Fibroblast of mammary gland (primary cell): ENCODE measurements around the gene BEST3.
A peak's percentile ranks its signal among the peaks of the same experiment; 100 is the strongest.
"Not testable (repeated sequence)": the region's sequence is repeated elsewhere in the genome, so short reads cannot be mapped to it uniquely, and the experiment has no call there.

Source experiments
- DNase-seq: peaks from one replicate; pipeline ENCODE4 v3.0.0-alpha.2; 2010; ENCODE audit warnings: low read depth
- H3K4me3 ChIP-seq: 2 replicates; pipeline ENCODE4 v1.5.1; 2011; ENCODE audit warnings: low read depth, mild to moderate bottlenecking, low read length, moderate library complexity; ENCODE audit not compliant: control insufficient read depth
- TF ChIP-seq, protein P1 (sequence below): conservative IDR thresholded peaks from 2 replicates; pipeline ENCODE4 v1.5.1; 2011; ENCODE audit warnings: low read depth, low read length, inconsistent platforms; ENCODE audit not compliant: control insufficient read depth, insufficient read depth

Gene BEST3

DNA sequence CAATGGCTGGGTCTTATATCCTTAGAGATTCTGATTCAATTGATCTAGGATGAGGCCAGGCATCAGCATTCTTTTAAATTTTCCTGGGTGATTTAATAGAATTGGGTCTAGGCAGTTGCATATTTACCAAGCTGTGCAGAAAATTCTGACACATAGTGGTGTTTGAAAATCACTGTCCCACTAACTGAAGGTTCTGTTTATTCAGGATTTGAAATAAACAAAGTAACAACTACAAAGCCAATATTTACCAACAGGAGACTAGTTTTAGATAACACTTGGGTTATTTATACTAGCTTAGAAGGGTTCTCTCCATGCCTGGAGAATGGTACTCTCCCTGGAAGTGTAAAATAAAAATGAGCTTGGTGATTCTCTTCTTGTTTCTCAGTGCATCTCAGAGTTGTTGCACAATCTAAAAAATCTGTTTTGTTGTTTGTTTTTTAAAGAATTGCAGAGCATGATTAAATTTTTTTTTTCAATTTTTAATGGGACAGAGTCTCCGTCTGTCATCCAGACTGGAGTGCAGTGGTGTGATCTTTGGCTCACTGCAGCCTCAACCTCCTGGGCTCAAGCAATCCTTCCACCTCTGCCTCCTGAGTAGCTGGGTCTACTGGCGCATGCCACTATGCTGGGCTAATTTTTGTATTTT lies 16.9 kb downstream of the BEST3 start:
- peak; percentile 28 for DNase-seq
- TF ChIP-seq, protein P1, sequence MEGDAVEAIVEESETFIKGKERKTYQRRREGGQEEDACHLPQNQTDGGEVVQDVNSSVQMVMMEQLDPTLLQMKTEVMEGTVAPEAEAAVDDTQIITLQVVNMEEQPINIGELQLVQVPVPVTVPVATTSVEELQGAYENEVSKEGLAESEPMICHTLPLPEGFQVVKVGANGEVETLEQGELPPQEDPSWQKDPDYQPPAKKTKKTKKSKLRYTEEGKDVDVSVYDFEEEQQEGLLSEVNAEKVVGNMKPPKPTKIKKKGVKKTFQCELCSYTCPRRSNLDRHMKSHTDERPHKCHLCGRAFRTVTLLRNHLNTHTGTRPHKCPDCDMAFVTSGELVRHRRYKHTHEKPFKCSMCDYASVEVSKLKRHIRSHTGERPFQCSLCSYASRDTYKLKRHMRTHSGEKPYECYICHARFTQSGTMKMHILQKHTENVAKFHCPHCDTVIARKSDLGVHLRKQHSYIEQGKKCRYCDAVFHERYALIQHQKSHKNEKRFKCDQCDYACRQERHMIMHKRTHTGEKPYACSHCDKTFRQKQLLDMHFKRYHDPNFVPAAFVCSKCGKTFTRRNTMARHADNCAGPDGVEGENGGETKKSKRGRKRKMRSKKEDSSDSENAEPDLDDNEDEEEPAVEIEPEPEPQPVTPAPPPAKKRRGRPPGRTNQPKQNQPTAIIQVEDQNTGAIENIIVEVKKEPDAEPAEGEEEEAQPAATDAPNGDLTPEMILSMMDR: no peak

GRCh38 chr12:69679119-69679518 lies 20.0 kb downstream of the BEST3 start:
- peak; percentile 56 for DNase-seq
- no peak overlapping the region for H3K4me3 ChIP-seq
- TF ChIP-seq, protein P1: no peak

More for the DNA sequence above, 16.9 kb downstream of the BEST3 start:
- no peak overlapping the region for H3K4me3 ChIP-seq

DNA sequence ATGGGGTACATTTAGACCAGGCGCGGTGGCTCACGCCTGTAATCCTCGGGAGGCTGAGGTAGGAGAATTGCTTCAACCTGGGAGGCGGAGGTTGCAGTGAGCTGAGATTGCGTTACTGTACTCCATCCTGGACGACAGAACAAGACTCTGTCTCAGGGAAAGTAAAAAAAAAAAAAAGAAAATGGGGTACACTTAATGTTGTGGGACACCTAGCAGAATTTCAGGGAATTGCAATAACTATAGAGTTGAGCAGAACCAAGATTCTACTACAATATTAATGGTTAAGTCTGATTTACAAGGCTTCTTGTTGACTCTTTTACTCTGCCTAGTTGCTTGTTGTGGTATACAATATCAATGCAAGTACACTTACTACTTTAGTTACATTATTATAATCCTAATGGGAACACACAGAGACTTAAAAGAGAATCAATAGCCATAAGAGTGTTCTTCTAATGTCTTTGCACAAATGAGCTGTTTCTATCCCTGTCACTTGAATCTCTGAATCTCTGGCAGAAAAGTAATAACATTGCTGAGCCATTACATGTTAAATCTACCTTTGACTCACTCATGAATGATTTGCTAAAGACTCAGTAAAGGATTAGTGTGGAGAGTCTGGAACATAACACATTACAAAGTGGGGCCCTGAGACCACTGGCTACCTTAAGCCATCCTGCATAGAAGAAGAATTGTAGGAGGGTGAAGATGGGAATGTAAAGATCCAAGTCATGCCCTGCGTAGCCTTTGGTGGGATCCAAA lies 22.7 kb downstream of the BEST3 start:
- TF ChIP-seq, protein P1: peak; percentile 17
- no peak for DNase-seq
- H3K4me3 ChIP-seq: no peak overlapping the region

DNA sequence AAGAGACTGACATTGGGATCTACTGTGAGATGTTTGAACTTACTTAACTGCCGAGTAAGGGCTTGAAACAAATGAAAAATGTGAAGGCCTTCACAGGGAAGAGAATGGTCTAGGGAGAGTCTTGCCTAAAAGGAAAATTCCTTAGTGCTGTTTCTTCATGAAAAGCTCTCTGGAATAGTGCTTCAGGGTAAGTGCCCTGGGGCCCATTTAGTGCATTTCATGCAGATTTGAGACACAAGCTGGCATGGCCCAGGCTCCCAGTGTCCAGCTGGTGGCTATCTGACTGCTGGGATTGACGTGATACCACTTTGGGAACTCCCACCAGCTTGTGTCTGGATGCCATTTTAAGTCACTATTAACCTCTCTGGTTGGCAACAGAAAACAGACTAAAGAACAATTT lies 26.9 kb downstream of the BEST3 start:
- DNase-seq: no peak
- TF ChIP-seq, protein P1: no peak
- no peak overlapping the region for H3K4me3 ChIP-seq

DNA sequence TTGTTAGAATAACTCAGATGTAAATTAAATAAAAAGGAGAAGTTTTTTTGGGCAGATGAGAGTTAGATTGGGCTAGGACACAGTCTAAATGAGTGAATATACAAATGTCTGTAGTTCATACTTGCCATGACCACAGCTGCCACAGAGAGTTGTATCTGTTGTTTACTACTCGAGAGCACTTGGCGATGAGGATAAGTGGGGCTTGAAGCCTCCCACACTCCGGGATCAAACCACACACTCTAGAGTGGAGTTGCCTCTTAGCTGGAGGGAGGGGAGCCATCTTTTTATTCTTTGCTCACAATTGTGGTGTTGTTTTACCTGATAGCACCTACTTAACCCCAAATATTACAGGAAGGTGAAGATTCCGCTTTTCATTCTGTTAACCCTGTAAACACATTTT lies 27.5 kb downstream of the BEST3 start:
- no peak overlapping the region for H3K4me3 ChIP-seq
- DNase-seq: no peak
- TF ChIP-seq, protein P1: no peak

GRCh38 chr12:69666798-69667197 lies 32.3 kb downstream of the BEST3 start:
- no peak for DNase-seq
- no peak overlapping the region for H3K4me3 ChIP-seq
- TF ChIP-seq, protein P1: no peak

DNA sequence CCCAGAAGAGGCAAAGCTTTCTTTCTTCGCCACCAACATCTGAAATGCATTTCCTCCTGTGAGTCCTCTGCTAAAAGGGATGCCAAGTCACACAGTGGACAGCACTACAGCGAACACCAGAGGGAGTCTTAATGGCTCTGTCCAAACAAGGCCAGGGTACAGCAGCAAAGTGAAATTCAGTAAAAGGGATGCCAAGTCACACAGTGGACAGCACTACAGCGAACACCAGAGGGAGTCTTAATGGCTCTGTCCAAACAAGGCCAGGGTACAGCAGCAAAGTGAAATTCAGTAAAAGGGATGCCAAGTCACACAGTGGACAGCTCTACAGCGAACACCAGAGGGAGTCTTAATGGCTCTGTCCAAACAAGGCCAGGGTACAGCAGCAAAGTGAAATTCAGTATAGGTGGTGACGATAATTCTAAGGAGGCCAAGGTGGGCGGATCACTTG lies 34.1 kb downstream of the BEST3 start:
- not testable (repeated sequence) for H3K4me3 ChIP-seq
- peak; percentile 64 for DNase-seq
- TF ChIP-seq, protein P1: peak; percentile 44
